GM23248 (cell line): ENCODE results near the gene ERI2. TPM values are rescaled to one million over a fixed set of nuclear protein-coding genes. Genes with fewer than 3 reads are reported as not detected.

Source experiments
- DNase-seq: peaks from one replicate; pipeline ENCODE4 v3.0.0-alpha.2; 2015
- H2AFZ ChIP-seq: fragments of 200-600 bp; sonication (generic); 2 replicates; pipeline ENCODE4 v1.6.1; 2016; ENCODE audit warnings: antibody characterized with exemption
- H3F3A ChIP-seq: fragments of 200-600 bp; sonication (generic); 2 replicates; pipeline ENCODE4 v1.6.1; 2016; ENCODE audit warnings: mild to moderate bottlenecking, antibody characterized with exemption, mixed run types; ENCODE audit not compliant: insufficient read depth
- H3K27ac ChIP-seq: fragments of 200-600 bp; sonication (generic); 2 replicates; pipeline ENCODE4 v1.5.1; 2016; ENCODE audit warnings: mild to moderate bottlenecking
- H3K27me3 ChIP-seq: fragments of 200-600 bp; sonication (generic); replicated peaks from 2 replicates; pipeline ENCODE4 v1.6.1; 2016; ENCODE audit warnings: mild to moderate bottlenecking; ENCODE audit not compliant: insufficient read depth
- H3K36me3 ChIP-seq: fragments of 200-600 bp; sonication (generic); 2 replicates; pipeline ENCODE4 v1.6.1; 2016; ENCODE audit warnings: low read depth, mild to moderate bottlenecking
- H3K4me1 ChIP-seq: fragments of 200-600 bp; sonication (generic); 2 replicates; pipeline ENCODE4 v1.6.1; 2016; ENCODE audit warnings: mild to moderate bottlenecking; ENCODE audit not compliant: insufficient read depth
- H3K4me2 ChIP-seq: fragments of 200-600 bp; sonication (generic); one replicate; pipeline ENCODE4 v1.6.1; 2016; ENCODE audit warnings: mild to moderate bottlenecking; ENCODE audit not compliant: unreplicated experiment
- H3K4me3 ChIP-seq: fragments of 200-600 bp; sonication (generic); 2 replicates; pipeline ENCODE4 v1.5.1; 2016; ENCODE audit warnings: mild to moderate bottlenecking
- H3K79me2 ChIP-seq: fragments of 200-600 bp; sonication (generic); 2 replicates; pipeline ENCODE4 v1.6.1; 2016; ENCODE audit warnings: mild to moderate bottlenecking; ENCODE audit not compliant: insufficient read depth
- H3K9ac ChIP-seq: fragments of 200-600 bp; sonication (generic); 2 replicates; pipeline ENCODE4 v1.6.1; 2016; ENCODE audit warnings: mild to moderate bottlenecking
- H3K9me2 ChIP-seq: fragments of 200-600 bp; sonication (generic); 2 replicates; pipeline ENCODE4 v1.6.1; 2016; ENCODE audit warnings: mixed run types, mild to moderate bottlenecking, moderate library complexity; ENCODE audit not compliant: insufficient read depth
- H3K9me3 ChIP-seq: fragments of 200-600 bp; sonication (generic); one replicate; pipeline ENCODE4 v1.6.1; 2017; ENCODE audit warnings: low read depth
- H4K20me1 ChIP-seq: fragments of 200-600 bp; sonication (generic); 2 replicates; pipeline ENCODE4 v1.6.0; 2016; ENCODE audit not compliant: insufficient read depth
- EZH2 ChIP-seq: fragments of 200-600 bp; sonication (generic); IDR thresholded peaks from 2 replicates; pipeline ENCODE4 v1.6.1; 2018; ENCODE audit warnings: antibody characterized with exemption, mild to moderate bottlenecking; ENCODE audit not compliant: insufficient read depth, poor library complexity, severe bottlenecking
- EZH2phosphoT487 ChIP-seq: fragments of 200-600 bp; sonication (generic); IDR thresholded peaks from 2 replicates; pipeline ENCODE4 v1.6.1; 2018; ENCODE audit warnings: antibody characterized with exemption, moderate library complexity, mild to moderate bottlenecking, low read depth; ENCODE audit not compliant: insufficient read depth
- WGBS, 2 experiments: methylation state at CpG; one replicate each; pipeline ENCODE4 v1.1.6; 2015 to 2017; ENCODE audit warnings: low lambda C conversion rate in 2 of 2, low coverage in 1 of 2; ENCODE audit errors: missing lambda C conversion rate in 2 of 2; 5-methylcytosine and 5-hydroxymethylcytosine counted together
- in situ Hi-C: fragments of 300-500 bp; cut with MboI; formaldehyde crosslinking; loops from 2 replicates; pipeline ENCODE4 v1.15.0; 2020
- polyA plus RNA-seq: library from polyadenylated mRNA; unstranded; fragments of >200 nt; fragmentation: Nextera tagmentation; extraction: Ambion mirVana; gene quantifications from 2 replicates; pipeline ENCODE4 v1.2.1, GENCODE V29; 2016
- total RNA-seq: library from RNA; depleted of rRNA; stranded (reverse); fragments of >200 nt; shearing (Covaris generic); gene quantifications from 2 replicates; pipeline ENCODE4 v1.2.3, GENCODE V29; 2014

The ERI2 gene
- total and polyA plus RNA-seq, 2 experiments from 2014 or later: 13.2 to 13.6 TPM

DNA sequence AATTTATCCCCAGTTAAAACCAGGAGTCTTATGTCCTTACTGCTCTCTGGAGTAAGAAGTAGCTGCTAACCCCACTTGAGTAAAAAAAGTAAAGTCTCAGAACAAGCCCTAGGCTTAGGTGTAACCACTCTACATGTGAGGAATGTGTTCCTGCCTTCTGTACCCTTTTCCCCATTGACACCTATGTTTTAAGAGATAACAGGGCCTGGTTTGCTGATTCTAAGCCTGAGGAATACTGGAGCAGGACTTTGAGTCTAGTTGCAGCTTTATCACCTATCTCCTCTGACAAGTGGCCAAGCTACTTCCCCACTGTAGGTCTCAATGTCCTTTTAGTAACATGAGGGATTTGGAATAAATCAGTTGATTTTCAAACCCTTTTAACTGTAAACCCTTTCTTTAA is 40.3 kb upstream of the ERI2 start:
- no peaks in the 10 kb centered on the region for H3K9me2 ChIP-seq

DNA sequence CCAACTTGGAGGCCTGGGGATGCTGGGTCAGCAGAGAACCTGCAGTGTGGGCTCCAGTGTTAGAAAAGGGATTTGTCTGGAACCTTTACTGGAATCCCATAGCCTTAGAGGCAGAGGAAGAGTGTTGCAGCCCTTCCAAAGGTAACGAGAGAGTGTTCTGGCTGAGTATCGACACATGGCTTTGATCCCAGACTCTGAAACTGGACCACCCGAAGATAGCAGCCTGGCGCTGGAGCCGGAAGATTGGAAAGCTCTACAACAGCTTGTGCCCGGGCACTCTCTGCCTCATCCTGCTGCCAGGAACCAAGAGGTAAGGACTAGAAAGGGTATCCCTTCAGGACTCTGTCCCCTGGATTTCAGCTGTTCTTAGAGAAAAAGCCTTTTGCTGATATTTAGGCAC is 39.8 kb upstream of the ERI2 start:
- Histone ChIP-seq H3K9me2 (no peaks in the 10 kb centered on the region), H2AFZ (no peak overlapping the region), H3K4me2 (no peak overlapping the region), H3F3A (peaks cover 20% of the 10 kb centered on the region), H3K4me1 (peaks cover 15% of the 10 kb centered on the region), H3K9me3 (no peaks in the 10 kb centered on the region), H3K36me3 (no peaks in the 10 kb centered on the region), H4K20me1 (no peaks in the 10 kb centered on the region), H3K27ac (no peak overlapping the region), H3K9ac (no peak overlapping the region), H3K4me3 (no peak overlapping the region), H3K27me3 (no peaks in the 10 kb centered on the region), H3K79me2 (0 out of 2 replicates have a peak, but pooled peaks cover 10% of the 10 kb centered on the region)
- TF ChIP-seq EZH2phosphoT487 (no peak), EZH2 (no peak)
- DNase-seq: no peak
- in situ Hi-C loops: no loop called here
- 45 to 47% methylated on average over 6 of the region's 6 CpGs for WGBS, 2 experiments

More for the DNA sequence above, 40.3 kb upstream of the ERI2 start:
- no peaks in the 10 kb centered on the region for H4K20me1 ChIP-seq
- no peak overlapping the region for H3K9ac ChIP-seq
- peaks cover 25% of the 10 kb centered on the region for H3F3A ChIP-seq
- H3K79me2 ChIP-seq: 0 out of 2 replicates have a peak, but pooled peaks cover 10% of the 10 kb centered on the region
- no peak overlapping the region for H3K27ac ChIP-seq
- H3K4me3 ChIP-seq: no peak overlapping the region
- H3K36me3 ChIP-seq: no peaks in the 10 kb centered on the region
- H3K4me1 ChIP-seq: peaks cover 20% of the 10 kb centered on the region
- H3K27me3 ChIP-seq: no peaks in the 10 kb centered on the region
- H3K9me3 ChIP-seq: no peaks in the 10 kb centered on the region
- H3K4me2 ChIP-seq: no peak overlapping the region
- no peak for DNase-seq
- TF ChIP-seq EZH2 (no peak), EZH2phosphoT487 (no peak)
- in situ Hi-C loops: no loop called here
- H2AFZ ChIP-seq: no peak overlapping the region

- Histone ChIP-seq H3K4me2 (no peak overlapping the region), H3K27me3 (no peaks in the 10 kb centered on the region), H3K27ac (no peak overlapping the region), H3K79me2 (no peaks in the 10 kb centered on the region), H3K36me3 (no peaks in the 10 kb centered on the region; the same call in 1 of the 2 replicates), H3K9me2 (no peaks in the 10 kb centered on the region), H3K9ac (no peak overlapping the region), H2AFZ (no peak overlapping the region), H3F3A (0 out of 2 replicates have a peak, but pooled peaks cover 8% of the 10 kb centered on the region), H3K9me3 (no peaks in the 10 kb centered on the region), H3K4me1 (peaks cover 2% of the 10 kb centered on the region; the same call in 1 of the 2 replicates), H4K20me1 (no peaks in the 10 kb centered on the region), H3K4me3 (no peak overlapping the region)
- no peak for TF ChIP-seq EZH2phosphoT487
- no peak for TF ChIP-seq EZH2
- 82 to 87% methylated on average over 3 of the region's 3 CpGs for WGBS, 2 experiments
- in situ Hi-C loops: no loop called here
- DNase-seq: no peak
These were observed 38.3 kb upstream of the ERI2 start for GRCh38 chr16:20844588-20844987.

- H2AFZ ChIP-seq: no peak overlapping the region
- H3K4me1 ChIP-seq: no peaks in the 10 kb centered on the region
- H3K27me3 ChIP-seq: no peaks in the 10 kb centered on the region
- TF ChIP-seq EZH2 (no peak), EZH2phosphoT487 (no peak)
- in situ Hi-C loops: no loop called here
- no peaks in the 10 kb centered on the region for H3K79me2 ChIP-seq
- no peaks in the 10 kb centered on the region for H3K9me2 ChIP-seq
- H4K20me1 ChIP-seq: no peaks in the 10 kb centered on the region
- DNase-seq: no peak
- no peak overlapping the region for H3K9ac ChIP-seq
- 0 out of 2 replicates have a peak, but pooled peaks cover 2% of the 10 kb centered on the region for H3F3A ChIP-seq
- H3K27ac ChIP-seq: no peak overlapping the region
- H3K9me3 ChIP-seq: no peaks in the 10 kb centered on the region
- H3K36me3 ChIP-seq: no peaks in the 10 kb centered on the region; the same call in 1 of the 2 replicates
- H3K4me3 ChIP-seq: no peak overlapping the region
- WGBS, 2 experiments: 95 to 98% methylated on average over 2 of the region's 2 CpGs
- no peak overlapping the region for H3K4me2 ChIP-seq
These were observed 37.8 kb upstream of the ERI2 start for GRCh38 chr16:20844054-20844453.

DNA sequence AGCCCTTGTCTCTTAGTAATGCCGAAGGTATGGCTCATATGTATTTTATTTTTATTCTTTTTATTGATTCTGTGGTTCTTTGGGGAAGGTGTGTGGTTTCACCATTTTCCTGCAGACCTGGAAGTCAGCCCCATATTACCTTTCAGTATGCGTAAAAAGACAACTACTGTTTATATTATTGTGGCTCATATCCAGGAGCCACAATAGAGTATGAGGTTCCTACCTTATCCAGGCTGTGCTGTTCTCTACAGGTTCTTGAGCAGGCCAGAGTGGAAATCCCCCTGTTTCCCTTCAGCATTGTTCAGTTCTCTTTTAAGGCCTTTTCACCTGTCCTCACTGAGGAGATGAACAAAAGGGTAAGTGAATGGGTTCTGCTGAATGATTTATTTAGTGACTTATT is 33.2 kb upstream of the ERI2 start:
- no peak for DNase-seq
- 97 to 100% methylated on average over 2 of the region's 2 CpGs for WGBS, 2 experiments

More for the DNA sequence above, 33.2 kb upstream of the ERI2 start:
- H3K9me3 ChIP-seq: no peaks in the 10 kb centered on the region
- no peaks in the 10 kb centered on the region for H3K9me2 ChIP-seq
- H3K27me3 ChIP-seq: no peaks in the 10 kb centered on the region
- no peaks in the 10 kb centered on the region for H3F3A ChIP-seq
- H4K20me1 ChIP-seq: no peaks in the 10 kb centered on the region
- TF ChIP-seq EZH2 (no peak), EZH2phosphoT487 (no peak)
- no peak overlapping the region for H3K9ac ChIP-seq
- no peak overlapping the region for H3K27ac ChIP-seq
- no peak overlapping the region for H3K4me3 ChIP-seq
- no peak overlapping the region for H3K4me2 ChIP-seq
- H3K79me2 ChIP-seq: no peaks in the 10 kb centered on the region
- H2AFZ ChIP-seq: no peak overlapping the region
- in situ Hi-C loops: no loop called here
- H3K4me1 ChIP-seq: no peaks in the 10 kb centered on the region
- no peaks in the 10 kb centered on the region; the same call in 1 of the 2 replicates for H3K36me3 ChIP-seq
